Astrocyte of the cerebellum (primary cell): ENCODE data around the gene GTPBP1.

Experiments used
- DNase-seq: peaks from one replicate; pipeline ENCODE4 v3.0.0-alpha.2; 2011; ENCODE audit warnings: low read depth
- H3K4me3 ChIP-seq: 2 replicates; pipeline ENCODE4 v1.5.1; 2011; ENCODE audit warnings: mild to moderate bottlenecking, low read depth, low read length, moderate library complexity
- in situ Hi-C: cut with HindIII; loops from 2 replicates; pipeline ENCODE4 v1.10.0; 2017; ENCODE audit warnings: low sequenced_read_pairs
- TF ChIP-seq, protein P1 (sequence below): IDR thresholded peaks from 2 replicates; pipeline ENCODE4 v1.5.1; 2012; ENCODE audit warnings: low read length, low read depth, moderate library complexity, mild to moderate bottlenecking; ENCODE audit errors: missing control alignments

GTPBP1 gene

DNA sequence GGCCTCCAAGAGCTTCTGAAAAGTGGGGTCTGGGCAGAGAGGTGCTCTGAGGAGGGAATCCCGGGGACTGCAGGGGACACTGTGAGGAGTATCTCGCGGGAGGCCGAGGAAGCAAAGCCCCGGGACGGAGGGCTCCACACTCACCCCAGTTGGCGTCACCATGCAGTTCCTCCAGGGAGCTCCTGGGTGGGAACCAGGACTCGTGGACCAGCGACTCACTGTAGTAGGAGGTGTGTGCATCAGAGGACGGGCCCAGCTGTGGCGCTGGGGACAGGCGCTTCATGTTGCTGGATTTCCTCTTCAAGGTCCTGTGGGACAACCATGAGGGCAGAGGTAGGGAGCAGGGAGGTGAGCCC is 45.3 kb downstream of the GTPBP1 start:
- DNase-seq, result no peak
- in situ Hi-C loops, result no loop called here
- H3K4me3 ChIP-seq, result no peak overlapping the region
- TF ChIP-seq, protein P1, sequence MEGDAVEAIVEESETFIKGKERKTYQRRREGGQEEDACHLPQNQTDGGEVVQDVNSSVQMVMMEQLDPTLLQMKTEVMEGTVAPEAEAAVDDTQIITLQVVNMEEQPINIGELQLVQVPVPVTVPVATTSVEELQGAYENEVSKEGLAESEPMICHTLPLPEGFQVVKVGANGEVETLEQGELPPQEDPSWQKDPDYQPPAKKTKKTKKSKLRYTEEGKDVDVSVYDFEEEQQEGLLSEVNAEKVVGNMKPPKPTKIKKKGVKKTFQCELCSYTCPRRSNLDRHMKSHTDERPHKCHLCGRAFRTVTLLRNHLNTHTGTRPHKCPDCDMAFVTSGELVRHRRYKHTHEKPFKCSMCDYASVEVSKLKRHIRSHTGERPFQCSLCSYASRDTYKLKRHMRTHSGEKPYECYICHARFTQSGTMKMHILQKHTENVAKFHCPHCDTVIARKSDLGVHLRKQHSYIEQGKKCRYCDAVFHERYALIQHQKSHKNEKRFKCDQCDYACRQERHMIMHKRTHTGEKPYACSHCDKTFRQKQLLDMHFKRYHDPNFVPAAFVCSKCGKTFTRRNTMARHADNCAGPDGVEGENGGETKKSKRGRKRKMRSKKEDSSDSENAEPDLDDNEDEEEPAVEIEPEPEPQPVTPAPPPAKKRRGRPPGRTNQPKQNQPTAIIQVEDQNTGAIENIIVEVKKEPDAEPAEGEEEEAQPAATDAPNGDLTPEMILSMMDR, result no peak

DNA sequence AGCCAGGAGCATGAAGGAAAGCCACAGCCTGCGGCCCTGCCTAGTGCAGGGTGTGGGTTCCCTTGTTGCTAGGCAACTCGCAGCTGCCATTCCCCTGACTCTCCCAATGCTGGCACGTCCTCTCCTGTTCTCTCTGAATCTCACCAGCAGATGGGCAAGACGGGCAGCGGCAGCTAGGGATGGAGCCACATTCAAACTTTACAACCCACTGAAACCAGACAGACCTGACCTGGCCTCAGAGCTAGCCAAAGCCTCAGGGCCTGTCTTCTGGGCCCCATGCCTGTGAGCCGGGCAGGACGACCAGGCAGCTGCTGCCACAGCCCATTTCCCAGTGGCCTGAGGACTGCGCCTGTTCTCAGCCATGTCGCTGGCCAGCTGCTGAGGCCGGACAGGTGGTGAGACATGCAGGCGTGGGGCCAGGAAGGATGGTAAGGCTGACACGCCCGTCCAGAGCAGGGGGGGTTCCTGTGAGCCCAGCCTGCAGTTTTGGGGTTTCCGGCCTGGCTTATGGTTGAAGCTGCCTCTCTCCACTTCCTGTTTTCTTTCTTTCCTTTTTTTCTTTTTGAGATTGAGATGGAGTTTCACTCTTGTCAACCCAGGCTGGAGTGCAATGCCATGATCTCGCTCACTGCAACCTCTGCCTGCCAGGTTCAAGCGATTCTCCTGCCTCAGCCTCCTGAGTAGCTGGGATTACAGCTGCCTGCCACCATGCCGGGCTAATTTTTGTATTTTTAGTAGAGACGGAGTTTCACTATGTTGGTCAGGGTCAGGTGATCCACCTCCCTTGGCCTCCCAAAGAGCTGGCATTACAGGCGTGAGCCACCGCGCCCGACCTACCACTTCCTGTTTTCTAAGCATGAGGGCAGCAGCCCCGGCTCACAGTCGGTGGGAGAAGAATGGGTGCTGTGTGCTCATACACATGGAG is 45.9 kb downstream of the GTPBP1 start:
- DNase-seq, result no peak
- in situ Hi-C loops, result no loop called here
- no peak overlapping the region for H3K4me3 ChIP-seq
- TF ChIP-seq, protein P1, result no peak

DNA sequence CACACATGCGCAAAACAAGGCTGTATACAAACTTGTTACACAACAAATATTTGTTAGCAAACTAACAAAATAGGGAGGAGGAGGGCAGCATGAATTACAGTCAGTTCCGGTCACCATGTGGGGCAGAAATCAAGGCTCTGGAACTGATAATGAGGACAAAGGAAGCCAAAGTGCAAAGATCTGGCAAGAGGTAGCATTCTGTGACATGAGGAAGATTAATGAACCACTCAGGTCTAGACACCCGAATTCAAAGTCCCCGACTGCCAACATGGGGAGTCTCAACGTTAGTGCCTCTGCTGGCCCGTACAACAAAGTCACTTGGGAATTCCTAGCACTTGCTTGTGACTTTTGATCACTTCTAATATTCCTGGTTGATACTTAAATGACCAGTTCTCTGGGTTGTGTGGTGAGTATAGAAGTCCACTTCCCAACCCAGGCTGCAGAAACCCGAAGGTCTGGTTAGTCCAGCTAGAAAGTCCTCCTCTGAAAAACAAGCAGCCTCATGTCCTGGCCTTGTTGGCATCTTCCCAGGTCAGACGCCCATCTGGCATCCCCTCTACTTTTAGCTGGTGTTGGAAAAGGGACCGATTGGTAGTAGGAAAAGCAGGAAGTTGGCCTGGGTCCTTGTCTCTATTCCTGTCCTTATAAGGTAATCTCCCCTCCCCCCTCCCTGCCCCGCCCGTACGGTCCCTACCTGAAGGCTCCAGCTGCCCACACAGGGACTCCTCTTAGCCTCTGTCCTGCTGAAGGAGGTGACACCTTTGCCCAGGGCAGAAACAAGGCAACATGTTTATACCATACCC is 48.4 kb downstream of the GTPBP1 start:
- H3K4me3 ChIP-seq, result peak overlapping the region; percentile 63
- in situ Hi-C loops, result no loop called here
- peak; percentile 33 for DNase-seq
- TF ChIP-seq, protein P1, result no peak

DNA sequence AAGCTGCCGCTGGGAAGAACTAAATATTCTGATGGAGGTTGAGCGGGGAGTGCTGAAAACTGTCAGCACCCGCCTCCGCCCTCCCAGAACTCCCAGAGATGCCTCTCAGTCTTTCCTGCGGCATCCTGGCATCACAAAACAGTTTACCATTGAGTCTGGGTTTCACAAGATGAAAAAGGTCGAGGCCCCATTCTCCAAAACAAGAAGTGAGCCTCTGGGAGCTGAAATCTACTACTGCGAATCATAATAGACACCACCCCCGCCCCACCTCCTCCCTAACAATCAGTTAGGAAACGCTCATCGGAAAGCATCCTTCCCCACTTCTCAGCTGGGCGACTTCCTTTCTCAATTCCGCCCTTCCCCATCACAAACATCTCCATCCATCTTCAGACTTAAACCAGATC is 49.0 kb downstream of the GTPBP1 start:
- no peak for DNase-seq
- TF ChIP-seq, protein P1, result no peak
- H3K4me3 ChIP-seq, result peak overlapping the region; percentile 63
- in situ Hi-C loops, result no loop called here

DNA sequence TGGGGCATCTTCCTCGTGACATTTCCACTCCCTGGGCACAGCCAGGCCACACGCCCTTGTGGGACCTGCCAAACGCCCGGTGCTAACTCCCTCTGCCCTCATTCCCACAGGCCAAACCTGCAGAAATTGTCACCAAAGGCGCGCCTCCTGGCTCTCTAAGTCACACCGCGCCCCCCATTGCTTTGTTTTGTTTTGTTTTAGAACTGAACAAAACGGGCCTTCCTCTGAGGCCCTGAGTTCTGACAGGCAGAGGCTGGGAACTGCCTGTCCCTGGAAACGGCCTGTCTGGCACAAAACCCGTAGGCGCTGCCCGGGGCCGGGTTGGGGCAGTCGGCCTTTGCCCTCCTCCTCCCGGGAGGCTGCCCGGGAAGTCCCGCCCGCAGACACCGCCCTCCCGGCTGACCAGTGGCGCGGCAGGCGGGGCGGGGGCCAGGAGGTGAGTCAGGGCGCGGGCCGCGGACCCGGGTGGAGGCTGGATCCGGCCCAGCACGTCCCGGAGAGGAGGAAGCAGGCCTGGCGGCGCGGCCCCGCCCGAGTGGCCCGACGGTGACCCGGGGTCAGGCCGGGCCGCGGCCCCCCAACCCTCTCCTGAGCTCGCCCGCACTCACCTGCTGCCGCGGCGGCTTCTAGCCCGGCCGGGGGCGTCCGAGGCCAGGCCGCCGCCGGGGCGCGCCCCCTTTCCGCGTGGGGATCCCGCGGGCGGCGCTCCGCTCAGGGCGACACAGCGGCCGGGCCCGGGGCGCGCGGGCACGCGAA is 49.6 kb downstream of the GTPBP1 start:
- in situ Hi-C loops, result no loop called here
- DNase-seq, result no peak
- peak overlapping the region; percentile 63 for H3K4me3 ChIP-seq
- TF ChIP-seq, protein P1, result no peak

DNA sequence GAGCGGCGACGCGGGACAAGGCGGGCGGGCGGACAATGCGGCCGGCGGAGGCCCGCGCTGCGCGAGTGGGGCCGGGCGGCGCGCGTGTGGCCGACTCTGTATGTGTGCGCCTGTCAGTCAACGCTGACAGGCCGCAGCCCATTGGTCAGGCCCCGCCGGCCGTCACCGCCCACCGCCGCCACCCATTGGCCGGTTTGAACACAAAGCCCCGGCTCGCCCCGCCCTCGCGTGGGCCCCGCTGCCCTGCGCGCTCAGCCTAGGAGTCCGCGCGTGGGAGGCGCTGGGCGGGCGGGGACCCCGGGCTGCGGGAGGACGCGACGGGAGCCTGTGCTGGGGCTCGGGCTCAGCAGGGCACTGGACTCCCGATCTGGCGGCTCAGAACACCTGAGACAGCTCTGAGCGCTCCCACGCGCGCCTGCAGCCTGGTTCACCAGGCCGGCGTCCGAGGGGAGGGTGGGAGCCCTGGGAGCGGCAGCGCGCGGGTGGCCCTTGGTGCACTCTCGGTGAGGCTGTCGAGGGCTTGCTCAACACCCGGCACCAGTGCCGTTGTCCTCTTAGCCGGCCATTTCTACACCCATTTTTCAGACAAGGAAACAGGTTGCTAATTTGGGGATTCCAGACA is 50.3 kb downstream of the GTPBP1 start, which contains the start of gene SUN2:
Gene SUN2 (minus strand): TSS at position 88 of the 622 bp plus-strand sequence. CDS start 3,370 bp downstream, outside the sequence.
- in situ Hi-C loops, result no loop called here
- H3K4me3 ChIP-seq, result peak within 1 kb of the TSS; percentile 63
- TF ChIP-seq, protein P1, result no peak
- peak; percentile 34 for DNase-seq
